GM23338 (cell line): Measurements from ENCODE around the gene GPSM1. TPM values are rescaled to one million over a fixed set of nuclear protein-coding genes. Genes with fewer than 3 reads are reported as not detected.

Experiments
- ATAC-seq: fragments of 200-7000 bp; cut with Tn5 transposase; 3 replicates; pipeline ENCODE4 v1.9.1; 2020
- DNase-seq: peaks from one replicate; pipeline ENCODE4 v3.0.0-alpha.2; 2015; ENCODE audit warnings: low spot score
- H2AFZ ChIP-seq: fragments of 200-600 bp; sonication (generic); 2 replicates; pipeline ENCODE4 v1.8.0; 2016; ENCODE audit warnings: antibody characterized with exemption, mild to moderate bottlenecking, moderate library complexity
- H3F3A ChIP-seq: fragments of 200-600 bp; sonication (generic); replicated peaks from 2 replicates; pipeline ENCODE4 v1.8.0; 2017; ENCODE audit warnings: antibody characterized with exemption, mixed run types, low read depth
- H3K27ac ChIP-seq: fragments of 200-600 bp; sonication (generic); 2 replicates; pipeline ENCODE4 v1.6.1; 2016; ENCODE audit warnings: low read depth
- H3K27me3 ChIP-seq: fragments of 200-600 bp; sonication (generic); 2 replicates; pipeline ENCODE4 v1.8.0; 2016; ENCODE audit warnings: mild to moderate bottlenecking, mixed run types, moderate library complexity; ENCODE audit not compliant: insufficient read depth
- H3K36me3 ChIP-seq: fragments of 200-600 bp; sonication (generic); 2 replicates; pipeline ENCODE4 v1.8.0; 2016; ENCODE audit warnings: mild to moderate bottlenecking; ENCODE audit not compliant: insufficient read depth
- H3K4me1 ChIP-seq: fragments of 200-600 bp; sonication (generic); 2 replicates; pipeline ENCODE4 v1.8.0; 2016; ENCODE audit warnings: mild to moderate bottlenecking, moderate library complexity; ENCODE audit not compliant: insufficient read depth
- H3K4me2 ChIP-seq: fragments of 200-600 bp; sonication (generic); 2 replicates; pipeline ENCODE4 v1.7.1; 2017; ENCODE audit warnings: mixed run types
- H3K4me3 ChIP-seq: fragments of 200-600 bp; sonication (generic); 2 replicates; pipeline ENCODE4 v1.6.1; 2016; ENCODE audit warnings: mixed run types
- H3K79me2 ChIP-seq: fragments of 200-600 bp; sonication (generic); replicated peaks from 2 replicates; pipeline ENCODE4 v1.8.0; 2017; ENCODE audit warnings: mild to moderate bottlenecking; ENCODE audit not compliant: insufficient read depth
- H3K9me2 ChIP-seq: fragments of 200-600 bp; sonication (generic); 2 replicates; pipeline ENCODE4 v1.8.0; 2017; ENCODE audit not compliant: insufficient read depth
- H4K20me1 ChIP-seq: fragments of 200-600 bp; sonication (generic); replicated peaks from 2 replicates; pipeline ENCODE4 v1.8.0; 2017; ENCODE audit warnings: mild to moderate bottlenecking; ENCODE audit not compliant: insufficient read depth
- H3K27ac Mint-ChIP-seq: 2 replicates; pipeline ENCODE4 v1.8.0; 2020; ENCODE audit warnings: inconsistent platforms, mild to moderate bottlenecking, moderate library complexity, mixed read lengths
- H3K27me3 Mint-ChIP-seq: 3 replicates; pipeline ENCODE4 v1.8.0; 2022; ENCODE audit warnings: low read depth, mild to moderate bottlenecking, moderate library complexity, mixed read lengths, inconsistent platforms; ENCODE audit not compliant: insufficient read depth, poor library complexity
- H3K36me3 Mint-ChIP-seq: 3 replicates; pipeline ENCODE4 v1.8.0; 2021; ENCODE audit warnings: low read depth, mild to moderate bottlenecking, inconsistent platforms, moderate library complexity, mixed read lengths
- H3K4me1 Mint-ChIP-seq: 3 replicates; pipeline ENCODE4 v1.8.0; 2020; ENCODE audit warnings: mild to moderate bottlenecking, inconsistent platforms, mixed read lengths
- H3K4me3 Mint-ChIP-seq: 3 replicates; pipeline ENCODE4 v1.8.0; 2021; ENCODE audit warnings: moderate library complexity, mild to moderate bottlenecking, inconsistent platforms, mixed read lengths
- H3K9me3 Mint-ChIP-seq: 3 replicates; pipeline ENCODE4 v1.8.0; 2020; ENCODE audit warnings: moderate library complexity, mild to moderate bottlenecking, inconsistent platforms, mixed read lengths
- EZH2 ChIP-seq: fragments of 200-600 bp; sonication (generic); IDR thresholded peaks from one replicate; pipeline ENCODE4 v1.8.0; 2017; ENCODE audit warnings: antibody characterized with exemption, mild to moderate bottlenecking, low read depth; ENCODE audit not compliant: unreplicated experiment
- EZH2phosphoT487 ChIP-seq: fragments of 200-600 bp; sonication (generic); IDR thresholded peaks from one replicate; pipeline ENCODE4 v1.8.1; 2018; ENCODE audit warnings: antibody characterized with exemption; ENCODE audit not compliant: unreplicated experiment
- JUNB ChIP-seq: IDR thresholded peaks from one replicate; pipeline ENCODE4 v1.6.1; 2016; ENCODE audit warnings: antibody characterized with exemption; ENCODE audit not compliant: unreplicated experiment
- NANOG ChIP-seq: IDR thresholded peaks from 2 replicates; pipeline ENCODE4 v1.6.1; 2016; ENCODE audit warnings: antibody characterized with exemption, borderline replicate concordance
- POLR2AphosphoS5 ChIP-seq: IDR thresholded peaks from 2 replicates; pipeline ENCODE4 v1.6.1; 2016; ENCODE audit warnings: antibody characterized with exemption, low read depth
- STAT1 ChIP-seq: IDR thresholded peaks from one replicate; pipeline ENCODE4 v1.6.1; 2016; ENCODE audit warnings: antibody characterized with exemption; ENCODE audit not compliant: unreplicated experiment
- ZNF331 ChIP-seq: fragments of 250-450 bp; sonication (Bioruptor Pico); IDR thresholded peaks from 2 replicates; pipeline ENCODE4 v1.5.0; 2020; ENCODE audit warnings: low read depth, mild to moderate bottlenecking, moderate library complexity
- ZNF462 ChIP-seq: fragments of 250-450 bp; sonication (Bioruptor Pico); IDR thresholded peaks from 2 replicates; pipeline ENCODE4 v1.5.0; 2020; ENCODE audit warnings: mild to moderate bottlenecking, moderate library complexity
- polyA plus RNA-seq: library from polyadenylated mRNA; unstranded; fragments of >200 nt; fragmentation: Nextera tagmentation; extraction: Ambion mirVana; gene quantifications from 2 replicates; pipeline ENCODE4 v1.2.1, GENCODE V29; 2016
- total RNA-seq: library from RNA; depleted of rRNA; stranded (reverse); fragments of >200 nt; shearing (Covaris generic); gene quantifications from 2 replicates; pipeline ENCODE4 v1.2.3, GENCODE V29; 2014
- TF ChIP-seq, protein P1 (sequence below): IDR thresholded peaks from 2 replicates; pipeline ENCODE4 v1.6.1; 2016; ENCODE audit warnings: antibody characterized with exemption
- TF ChIP-seq, protein P2 (sequence below): IDR thresholded peaks from one replicate; pipeline ENCODE4 v1.6.1; 2018; ENCODE audit warnings: antibody characterized with exemption; ENCODE audit not compliant: unreplicated experiment

The GPSM1 gene
- total and polyA plus RNA-seq, 2 experiments from 2014 or later, result 4.8 to 23.2 TPM

DNA sequence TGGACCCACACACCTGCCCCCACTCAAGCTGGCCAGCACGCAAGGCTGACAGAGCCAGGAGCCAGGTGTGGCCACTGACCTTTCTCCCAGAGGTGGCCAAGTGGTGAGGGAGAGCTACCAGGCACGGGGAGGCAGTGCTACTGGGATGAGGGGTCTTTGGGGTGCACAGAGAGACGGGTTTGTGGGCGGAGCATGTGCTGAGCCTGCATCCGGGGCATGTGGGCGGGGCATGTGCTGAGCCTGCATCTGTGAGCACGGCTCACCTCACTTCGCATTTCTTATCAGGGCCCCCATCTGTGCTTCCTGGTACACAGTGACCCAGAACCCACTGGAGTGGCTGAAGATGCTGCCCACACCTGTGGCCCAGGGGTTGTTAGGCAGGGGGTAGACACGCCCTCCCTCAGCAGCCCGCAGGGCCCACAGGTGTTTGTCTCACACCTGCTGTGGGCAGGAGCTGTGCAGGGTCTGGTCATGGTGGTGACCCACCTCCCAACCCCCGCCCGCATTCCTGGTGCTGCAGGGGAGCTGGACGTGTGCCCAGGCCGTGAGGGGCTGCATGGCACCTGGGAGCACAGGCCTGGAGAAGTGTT lies 45.0 kb upstream of the GPSM1 start:
- Histone ChIP-seq H3K4me3 (no peak overlapping the region), H3K27me3 (no peaks in the 10 kb centered on the region), H4K20me1 (no peaks in the 10 kb centered on the region), H3K79me2 (no peaks in the 10 kb centered on the region), H3K36me3 (no peaks in the 10 kb centered on the region), H3K4me2 (no peak overlapping the region), H3K4me1 (no peaks in the 10 kb centered on the region), H3K9me2 (no peaks in the 10 kb centered on the region), H2AFZ (no peak overlapping the region), H3K27ac (no peak overlapping the region), H3F3A (no peaks in the 10 kb centered on the region)
- TF ChIP-seq JUNB (no peak), NANOG (no peak), EZH2phosphoT487 (no peak), ZNF462 (CRISPR knock-in tag) (no peak), ZNF331 (CRISPR knock-in tag) (no peak), STAT1 (no peak), POLR2AphosphoS5 (no peak), EZH2 (no peak)
- TF ChIP-seq, protein P1, sequence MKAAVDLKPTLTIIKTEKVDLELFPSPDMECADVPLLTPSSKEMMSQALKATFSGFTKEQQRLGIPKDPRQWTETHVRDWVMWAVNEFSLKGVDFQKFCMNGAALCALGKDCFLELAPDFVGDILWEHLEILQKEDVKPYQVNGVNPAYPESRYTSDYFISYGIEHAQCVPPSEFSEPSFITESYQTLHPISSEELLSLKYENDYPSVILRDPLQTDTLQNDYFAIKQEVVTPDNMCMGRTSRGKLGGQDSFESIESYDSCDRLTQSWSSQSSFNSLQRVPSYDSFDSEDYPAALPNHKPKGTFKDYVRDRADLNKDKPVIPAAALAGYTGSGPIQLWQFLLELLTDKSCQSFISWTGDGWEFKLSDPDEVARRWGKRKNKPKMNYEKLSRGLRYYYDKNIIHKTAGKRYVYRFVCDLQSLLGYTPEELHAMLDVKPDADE, result no peak
- TF ChIP-seq, protein P2, sequence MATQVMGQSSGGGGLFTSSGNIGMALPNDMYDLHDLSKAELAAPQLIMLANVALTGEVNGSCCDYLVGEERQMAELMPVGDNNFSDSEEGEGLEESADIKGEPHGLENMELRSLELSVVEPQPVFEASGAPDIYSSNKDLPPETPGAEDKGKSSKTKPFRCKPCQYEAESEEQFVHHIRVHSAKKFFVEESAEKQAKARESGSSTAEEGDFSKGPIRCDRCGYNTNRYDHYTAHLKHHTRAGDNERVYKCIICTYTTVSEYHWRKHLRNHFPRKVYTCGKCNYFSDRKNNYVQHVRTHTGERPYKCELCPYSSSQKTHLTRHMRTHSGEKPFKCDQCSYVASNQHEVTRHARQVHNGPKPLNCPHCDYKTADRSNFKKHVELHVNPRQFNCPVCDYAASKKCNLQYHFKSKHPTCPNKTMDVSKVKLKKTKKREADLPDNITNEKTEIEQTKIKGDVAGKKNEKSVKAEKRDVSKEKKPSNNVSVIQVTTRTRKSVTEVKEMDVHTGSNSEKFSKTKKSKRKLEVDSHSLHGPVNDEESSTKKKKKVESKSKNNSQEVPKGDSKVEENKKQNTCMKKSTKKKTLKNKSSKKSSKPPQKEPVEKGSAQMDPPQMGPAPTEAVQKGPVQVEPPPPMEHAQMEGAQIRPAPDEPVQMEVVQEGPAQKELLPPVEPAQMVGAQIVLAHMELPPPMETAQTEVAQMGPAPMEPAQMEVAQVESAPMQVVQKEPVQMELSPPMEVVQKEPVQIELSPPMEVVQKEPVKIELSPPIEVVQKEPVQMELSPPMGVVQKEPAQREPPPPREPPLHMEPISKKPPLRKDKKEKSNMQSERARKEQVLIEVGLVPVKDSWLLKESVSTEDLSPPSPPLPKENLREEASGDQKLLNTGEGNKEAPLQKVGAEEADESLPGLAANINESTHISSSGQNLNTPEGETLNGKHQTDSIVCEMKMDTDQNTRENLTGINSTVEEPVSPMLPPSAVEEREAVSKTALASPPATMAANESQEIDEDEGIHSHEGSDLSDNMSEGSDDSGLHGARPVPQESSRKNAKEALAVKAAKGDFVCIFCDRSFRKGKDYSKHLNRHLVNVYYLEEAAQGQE, result no peak
- Mint-ChIP-seq H3K9me3 (peaks cover 3% of the 10 kb centered on the region; the same call in 1 of the 3 replicates), H3K4me1 (peaks cover 4% of the 10 kb centered on the region; the same call in 1 of the 3 replicates), H3K36me3 (no peaks in the 10 kb centered on the region), H3K4me3 (no peak overlapping the region), H3K27ac (no peak overlapping the region), H3K27me3 (peaks cover 4% of the 10 kb centered on the region)
- DNase-seq (no peak), ATAC-seq (no peak)
